K562 (cell line): Measurements from ENCODE around the gene SYCN. TPM values are rescaled to one million over a fixed set of nuclear protein-coding genes. Genes with fewer than 3 reads are reported as not detected.
"Not testable (repeated sequence)": the region's sequence is repeated elsewhere in the genome, so short reads cannot be mapped to it uniquely, and the experiment has no call there.

Experiments used
- ATAC-seq: fragments of 200-7000 bp; cut with Tn5 transposase; 3 replicates; pipeline ENCODE4 v1.9.1; 2020; ENCODE audit warnings: moderate library complexity
- BruUV-seq: library from RNA; stranded (reverse); fragments of 400-500 nt; replicated peaks from 2 replicates; lab custom pipeline; 2021; lab: Mats Ljungman, UMichigan
- CTCF ChIA-PET: fragments of 300-600 bp; formaldehyde crosslinking; extraction: SDS; loops from one replicate; lab custom pipeline; 2021; ENCODE audit warnings: low intra/inter-chr PET ratio; lab: Yijun Ruan, JAX
- POLR2A ChIA-PET: fragments of 300-600, 350-650 bp; sonication (Branson Sonifier 250); formaldehyde crosslinking; extraction: SDS; loops from one replicate; lab custom pipeline; 2021; ENCODE audit warnings: antibody characterized with exemption, inconsistent platforms; lab: Yijun Ruan, JAX
- DNase-seq, 4 experiments: peaks; one replicate each; pipeline versions ENCODE4 v3.0.0 to v3.0.0-alpha.2; 2011 to 2018; ENCODE audit warnings: low spot score in 3 of 4, mixed read lengths in 3 of 4; ENCODE audit errors: extremely low read depth in 1 of 4
- FAIRE-seq: peaks from 2 replicates; lab custom pipeline; 2011; peaks lifted over from hg19 to GRCh38; lab: Jason Lieb, UNC
- H2AFZ ChIP-seq: 2 replicates; pipeline ENCODE4 v1.6.0; 2011; ENCODE audit warnings: low read depth, low read length, control low read depth, inconsistent platforms
- H3K27ac ChIP-seq: fragments of 200-600 bp; 3 replicates; pipeline ENCODE4 v1.8.0; 2011; ENCODE audit warnings: low read depth, mild to moderate bottlenecking, control low read depth, inconsistent platforms, low read length, moderate library complexity, mixed read lengths; ENCODE audit errors: extremely low read depth
- H3K27me3 ChIP-seq, 2 experiments: fragments of 300-600 bp in 1 of 2; 2 replicates in 1 of 2; 3 replicates in 1 of 2; pipeline versions ENCODE4 v1.6.0 to v1.8.0; 2011; ENCODE audit warnings: inconsistent platforms in 2 of 2, low read length in 2 of 2, mild to moderate bottlenecking in 1 of 2, mixed read lengths in 1 of 2, moderate library complexity in 1 of 2; ENCODE audit not compliant: control insufficient read depth in 2 of 2, insufficient read depth in 2 of 2
- H3K36me3 ChIP-seq: fragments of 300-600 bp; 3 replicates; pipeline ENCODE4 v1.8.0; 2011; ENCODE audit warnings: mild to moderate bottlenecking, low read length, inconsistent platforms; ENCODE audit not compliant: control insufficient read depth, insufficient read depth
- H3K4me1 ChIP-seq, 2 experiments: fragments of 200-600 bp in 1 of 2; replicated peaks in 1 of 2; 2 replicates in 1 of 2; 3 replicates in 1 of 2; pipeline versions ENCODE4 v1.5.1 to v1.8.0; 2011; ENCODE audit warnings: inconsistent platforms in 2 of 2, low read length in 2 of 2, mild to moderate bottlenecking in 1 of 2, mixed read lengths in 1 of 2, moderate library complexity in 1 of 2; ENCODE audit not compliant: control insufficient read depth in 2 of 2, insufficient read depth in 2 of 2
- H3K4me2 ChIP-seq: 2 replicates; pipeline ENCODE4 v1.6.1; 2011; ENCODE audit warnings: low read length, control low read depth, inconsistent platforms, mixed read lengths; ENCODE audit not compliant: insufficient read depth
- H3K4me3 ChIP-seq: fragments of 200-600 bp; sonication (generic), shearing (Covaris generic); 2 replicates; pipeline ENCODE4 v1.5.1; 2016; ENCODE audit warnings: control low read depth, inconsistent platforms
- H3K79me2 ChIP-seq: fragments of 200-600 bp; 3 replicates; pipeline ENCODE4 v1.8.0; 2011; ENCODE audit warnings: low read length, inconsistent platforms; ENCODE audit not compliant: control insufficient read depth, insufficient read depth
- H3K9ac ChIP-seq, 2 experiments: 2 replicates each; pipeline versions ENCODE4 v1.6.0 to v1.6.1; 2011; ENCODE audit warnings: low read depth in 2 of 2, low read length in 2 of 2, control low read depth in 1 of 2, inconsistent platforms in 1 of 2, mild to moderate bottlenecking in 1 of 2, mixed read lengths in 1 of 2; ENCODE audit not compliant: insufficient read depth in 1 of 2
- H3K9me1 ChIP-seq: one replicate; pipeline ENCODE4 v1.6.0; 2011; ENCODE audit warnings: inconsistent platforms, mild to moderate bottlenecking, low read length, moderate library complexity; ENCODE audit not compliant: control insufficient read depth, insufficient read depth
- H3K9me3 ChIP-seq: replicated peaks from 2 replicates; pipeline ENCODE4 v1.5.1; 2011; ENCODE audit warnings: low read depth, low read length, inconsistent platforms; ENCODE audit not compliant: control insufficient read depth, insufficient read depth
- H4K20me1 ChIP-seq: replicated peaks from 2 replicates; pipeline ENCODE4 v1.6.1; 2011; ENCODE audit warnings: low read length, inconsistent platforms, mixed read lengths; ENCODE audit not compliant: control insufficient read depth, insufficient read depth
- SRF ChIP-seq, 2 experiments: fragments of 250-450, 450-650 bp in 1 of 2; sonication (Bioruptor Pico) in 1 of 2; sonication (generic) in 1 of 2; formaldehyde crosslinking; IDR thresholded peaks; 2 replicates each; pipeline versions ENCODE4 v1.5.0 to v1.5.1; 2020 to 2022; ENCODE audit warnings: mild to moderate bottlenecking in 1 of 2, missing genetic modification reagents in 1 of 2
- WGBS: fragments of 100-300 bp; shearing (Covaris generic); methylation state at CpG from one replicate; pipeline ENCODE4 v1.1.6; 2016; ENCODE audit warnings: low coverage, mixed read lengths; ENCODE audit not compliant: insufficient coverage; ENCODE audit errors: missing lambda C conversion rate; 5-methylcytosine and 5-hydroxymethylcytosine counted together
- in situ Hi-C: fragments of 300-500 bp; cut with MboI; formaldehyde crosslinking; loops from 4 replicates; pipeline ENCODE4 v1.15.0; 2018; ENCODE audit warnings: inconsistent platforms, mixed read lengths
- intact Hi-C: fragments of 100-400 bp; cut with micrococcal nuclease; formaldehyde crosslinking; loops from 2 replicates; pipeline ENCODE4 v1.14.2; 2022
- polyA plus RNA-seq, 8 experiments: library from polyadenylated mRNA; depleted of rRNA in 4 of 8; stranded (reverse) in 5 of 8; unstranded in 3 of 8; fragments of >200 nt; fragmentation: Nextera tagmentation in 2 of 8; fragmentation: Illumina TruSeq in 1 of 8; extraction: Ambion mirVana in 2 of 8; extraction: Trizol in 1 of 8; gene quantifications; 2 replicates each; pipeline versions ENCODE4 v1.2.1 to v1.2.3, GENCODE V29; 2011 to 2014; ENCODE audit warnings: inconsistent platforms in 1 of 8, missing spikeins in 1 of 8
- total RNA-seq, 7 experiments: library from RNA; depleted of rRNA in 6 of 7; stranded (reverse); fragments of >200 nt in 6 of 7; fragmentation: Illumina TruSeq in 2 of 7; extraction: Trizol in 2 of 7; gene quantifications; 2 replicates each; pipeline versions ENCODE4 v1.2.1 to v1.2.3, GENCODE V29; 2011 to 2021; ENCODE audit warnings: low replicate concordance in 1 of 7
- TF ChIP-seq, protein P1 (sequence below): sonication (generic); formaldehyde crosslinking; IDR thresholded peaks from 2 replicates; pipeline ENCODE4 v1.8.1; 2023; ENCODE audit warnings: mild to moderate bottlenecking, missing genetic modification reagents
- TF ChIP-seq, protein P2 (sequence below), 3 experiments: fragments of 200-800 bp in 1 of 3; sonication (Bioruptor generic) in 1 of 3; sonication (generic) in 1 of 3; formaldehyde crosslinking in 1 of 3; IDR thresholded peaks; 2 replicates each; pipeline versions ENCODE4 v1.6.1 to v1.8.0; 2016 to 2022; ENCODE audit warnings: mild to moderate bottlenecking in 2 of 3, missing compliant biosample characterization in 2 of 3, missing genetic modification characterization in 2 of 3, missing genetic modification reagents in 1 of 3
- TF ChIP-seq, protein P3 (sequence below): sonication (generic); formaldehyde crosslinking; IDR thresholded peaks from 2 replicates; pipeline ENCODE4 v1.8.0; 2023; ENCODE audit warnings: mild to moderate bottlenecking, missing genetic modification reagents

SYCN gene
- total and polyA plus RNA-seq, 9 of the 15 experiments (the other 6 are each of a cell fraction or from before 2014, with no cell fraction given): not detected

DNA sequence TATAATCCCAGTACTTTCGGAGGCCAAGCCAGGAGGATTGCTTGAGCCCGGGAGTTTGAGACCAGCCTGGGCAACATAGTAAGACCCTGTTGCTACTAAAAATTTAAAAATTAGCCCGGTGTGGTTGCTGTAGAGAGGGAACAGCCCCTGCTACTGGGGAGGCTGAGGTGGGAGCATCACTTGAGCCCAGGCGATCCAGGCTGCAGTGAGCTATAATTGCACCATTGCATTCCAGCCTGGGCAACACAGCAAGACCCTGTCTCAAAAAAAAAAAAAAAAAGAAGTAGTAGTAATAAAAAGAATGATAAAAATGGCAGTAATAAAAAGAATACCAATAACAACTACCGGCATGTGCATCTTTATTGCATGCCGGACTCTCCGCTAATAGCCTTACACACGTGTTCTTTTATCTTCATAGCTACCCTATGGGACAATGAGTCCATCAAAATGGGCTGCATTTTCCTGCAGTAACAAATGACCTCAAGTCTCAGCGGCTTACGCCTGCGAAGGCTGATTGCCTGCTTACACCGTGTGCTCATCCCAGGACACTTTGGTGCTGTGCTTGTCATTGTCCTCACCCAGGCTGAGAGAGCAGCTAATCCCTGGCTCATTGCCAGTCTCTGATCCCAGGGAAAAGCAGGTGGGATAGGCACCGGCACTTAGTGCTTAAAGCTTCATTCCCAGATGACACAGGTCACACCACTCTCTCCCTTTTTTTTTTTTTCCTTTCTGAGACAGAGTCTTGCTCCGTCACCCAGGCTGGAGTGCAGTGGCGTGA is 14.4 kb upstream of the SYCN start (continued):
- TF ChIP-seq, protein P1, sequence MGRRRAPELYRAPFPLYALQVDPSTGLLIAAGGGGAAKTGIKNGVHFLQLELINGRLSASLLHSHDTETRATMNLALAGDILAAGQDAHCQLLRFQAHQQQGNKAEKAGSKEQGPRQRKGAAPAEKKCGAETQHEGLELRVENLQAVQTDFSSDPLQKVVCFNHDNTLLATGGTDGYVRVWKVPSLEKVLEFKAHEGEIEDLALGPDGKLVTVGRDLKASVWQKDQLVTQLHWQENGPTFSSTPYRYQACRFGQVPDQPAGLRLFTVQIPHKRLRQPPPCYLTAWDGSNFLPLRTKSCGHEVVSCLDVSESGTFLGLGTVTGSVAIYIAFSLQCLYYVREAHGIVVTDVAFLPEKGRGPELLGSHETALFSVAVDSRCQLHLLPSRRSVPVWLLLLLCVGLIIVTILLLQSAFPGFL (CRISPR knock-in tag): no peak
- TF ChIP-seq, protein P2, sequence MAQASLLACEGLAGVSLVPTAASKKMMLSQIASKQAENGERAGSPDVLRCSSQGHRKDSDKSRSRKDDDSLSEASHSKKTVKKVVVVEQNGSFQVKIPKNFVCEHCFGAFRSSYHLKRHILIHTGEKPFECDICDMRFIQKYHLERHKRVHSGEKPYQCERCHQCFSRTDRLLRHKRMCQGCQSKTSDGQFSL (CRISPR knock-in tag; IDR thresholded peaks at IDR 0.05): no peak
- TF ChIP-seq, protein P2 (tag; IDR thresholded peaks at IDR 0.05): no peak

DNA sequence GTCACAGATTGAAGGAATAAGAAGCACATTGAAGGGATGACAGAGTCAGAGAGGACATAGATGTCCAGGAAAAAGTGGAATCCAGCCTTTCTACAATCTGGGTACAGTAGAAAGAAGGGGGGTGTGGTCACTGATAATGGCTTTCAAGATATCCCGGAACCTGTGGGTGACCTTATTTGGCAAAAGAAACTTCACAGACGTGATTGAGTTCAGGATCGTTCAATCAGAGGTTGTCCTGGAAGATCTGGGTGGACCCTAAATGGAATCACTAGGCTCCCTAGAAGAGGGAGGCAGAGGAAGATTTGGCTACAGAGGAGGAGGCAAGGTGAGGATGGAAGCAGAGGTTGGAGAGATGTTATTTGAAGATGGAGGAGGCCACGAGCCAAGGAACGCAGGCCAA is 13.0 kb upstream of the SYCN start:
- in situ Hi-C loops (no loop called here), intact Hi-C loops (no loop called here)
- H3K9me1 ChIP-seq: no peaks in the 10 kb centered on the region
- POLR2A ChIA-PET: no interaction called here
- CTCF ChIA-PET: no interaction called here
- H2AFZ ChIP-seq: no peak overlapping the region
- H3K36me3 ChIP-seq: no peaks in the 10 kb centered on the region
- H3K9ac ChIP-seq: no peak overlapping the region
- no TSS peak for BruUV-seq
- FAIRE-seq: no peak
- ATAC-seq: no peak
- WGBS: 20% methylated on average over 5 of the region's 5 CpGs
- TF ChIP-seq, protein P3, sequence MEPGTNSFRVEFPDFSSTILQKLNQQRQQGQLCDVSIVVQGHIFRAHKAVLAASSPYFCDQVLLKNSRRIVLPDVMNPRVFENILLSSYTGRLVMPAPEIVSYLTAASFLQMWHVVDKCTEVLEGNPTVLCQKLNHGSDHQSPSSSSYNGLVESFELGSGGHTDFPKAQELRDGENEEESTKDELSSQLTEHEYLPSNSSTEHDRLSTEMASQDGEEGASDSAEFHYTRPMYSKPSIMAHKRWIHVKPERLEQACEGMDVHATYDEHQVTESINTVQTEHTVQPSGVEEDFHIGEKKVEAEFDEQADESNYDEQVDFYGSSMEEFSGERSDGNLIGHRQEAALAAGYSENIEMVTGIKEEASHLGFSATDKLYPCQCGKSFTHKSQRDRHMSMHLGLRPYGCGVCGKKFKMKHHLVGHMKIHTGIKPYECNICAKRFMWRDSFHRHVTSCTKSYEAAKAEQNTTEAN (CRISPR knock-in tag): no peak
- TF ChIP-seq SRF (CRISPR knock-in tag; IDR thresholded peaks at IDR 0.05): peak in 1 of 2 experiments; percentile 90; a peak in 2 of 4 replicates
- no peak overlapping the region for H3K27ac ChIP-seq
- H3K27me3 ChIP-seq: peaks cover 0 to 13% of the 10 kb centered on the region in 2 experiments; a peak in 3 of 5 replicates
- H4K20me1 ChIP-seq: no peaks in the 10 kb centered on the region
- no peak overlapping the region for H3K4me2 ChIP-seq
- no peaks in the 10 kb centered on the region; a peak in 1 of 5 replicates for H3K4me1 ChIP-seq
- H3K79me2 ChIP-seq: no peaks in the 10 kb centered on the region
- no peak for DNase-seq
- H3K4me3 ChIP-seq: no peak overlapping the region
- peaks cover 3% of the 10 kb centered on the region for H3K9me3 ChIP-seq

DNA sequence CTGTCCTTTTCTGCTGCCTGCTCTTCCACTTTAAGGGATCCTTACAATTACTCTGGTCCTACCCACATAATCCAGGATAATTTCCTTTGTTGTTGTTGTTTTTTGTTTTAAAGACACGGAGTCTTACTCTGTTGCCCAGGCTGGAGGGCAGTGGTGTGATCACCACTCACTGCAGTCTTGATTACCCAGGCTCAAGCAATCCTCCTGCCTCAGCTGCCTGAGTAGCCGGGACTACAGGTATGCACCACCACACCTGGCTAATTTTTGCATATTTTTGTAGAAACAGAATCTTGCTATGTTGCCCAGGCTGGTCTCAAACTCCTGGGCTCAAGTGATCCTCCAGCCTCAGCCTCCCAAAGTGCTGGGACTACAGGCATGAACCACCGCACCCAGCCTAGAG is 11.3 kb upstream of the SYCN start:
- H3K9me1 ChIP-seq, H3K9ac ChIP-seq, H3K4me1 ChIP-seq, DNase-seq, H3K27ac ChIP-seq, CTCF ChIA-PET, POLR2A ChIA-PET, H4K20me1 ChIP-seq, H3K79me2 ChIP-seq, BruUV-seq, H3K27me3 ChIP-seq, H3K4me3 ChIP-seq, H2AFZ ChIP-seq, H3K36me3 ChIP-seq, H3K4me2 ChIP-seq, in situ Hi-C loops, intact Hi-C loops, FAIRE-seq, H3K9me3 ChIP-seq, ATAC-seq: not testable (repeated sequence)
- WGBS: 7% methylated on average over 3 of the region's 3 CpGs
